CD4-positive, alpha-beta T cell treated with Interferon alpha-2 for 1 hour (primary cell): ENCODE measurements around the gene UNC13A.
"Not testable (repeated sequence)": the region's sequence is repeated elsewhere in the genome, so short reads cannot be mapped to it uniquely, and the experiment has no call there.

ENCODE experiments used
- DNase-seq, 2 donors: peaks; one replicate each; pipeline ENCODE4 v3.0.0-alpha.2; 2020 to 2022

Gene UNC13A

GRCh38 chr19:17601683-17602082 is 86.5 kb downstream of the UNC13A start:
- no peak for DNase-seq

DNA sequence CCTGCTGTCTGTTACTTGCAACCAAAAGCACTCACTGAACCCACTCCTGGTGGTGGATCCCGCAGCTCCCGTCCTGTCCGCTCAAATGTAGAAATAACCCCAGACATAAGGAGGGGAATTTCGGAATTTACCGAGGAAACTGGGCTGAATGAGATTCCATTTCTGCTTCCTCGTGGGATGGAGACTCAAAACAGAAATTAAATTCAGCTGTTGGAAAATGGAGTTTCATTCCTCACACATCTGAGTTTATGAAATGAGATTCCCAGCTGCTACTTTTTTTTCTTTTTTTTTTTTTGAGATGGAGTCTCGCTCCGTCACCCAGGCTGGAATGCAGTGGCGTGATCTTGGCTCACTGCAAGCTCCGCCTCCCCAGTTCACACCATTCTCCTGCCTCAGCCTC is 88.4 kb downstream of the UNC13A start:
- no peak for DNase-seq

GRCh38 chr19:17598953-17599352 is 89.2 kb downstream of the UNC13A start:
- no peak for DNase-seq

- DNase-seq = not testable (repeated sequence)
Measured at GRCh38 chr19:17598063-17598462, 90.1 kb downstream of the UNC13A start.

DNA sequence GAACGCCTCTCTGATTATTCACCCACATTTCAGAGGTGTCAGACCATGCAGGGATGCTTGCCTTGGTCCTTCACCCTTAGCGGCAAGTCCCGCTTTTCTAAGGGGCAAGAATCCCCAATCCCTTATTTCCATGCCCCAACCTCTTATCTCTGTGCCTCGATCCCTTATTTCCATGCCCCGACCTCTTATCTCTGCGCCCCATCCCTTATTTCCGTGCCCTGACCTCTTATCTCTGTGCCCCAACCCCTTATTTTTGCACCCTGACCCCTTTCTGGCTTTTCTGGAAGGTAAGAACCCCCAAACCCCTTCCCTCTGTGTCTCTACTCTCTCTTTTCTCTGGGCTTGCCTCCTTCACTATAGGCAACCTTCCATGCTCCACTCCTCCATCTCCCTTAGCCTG is 93.9 kb downstream of the UNC13A start:
- DNase-seq = not testable (repeated sequence)

GRCh38 chr19:17590866-17591265 is 97.3 kb downstream of the UNC13A start:
- DNase-seq = no peak

DNA sequence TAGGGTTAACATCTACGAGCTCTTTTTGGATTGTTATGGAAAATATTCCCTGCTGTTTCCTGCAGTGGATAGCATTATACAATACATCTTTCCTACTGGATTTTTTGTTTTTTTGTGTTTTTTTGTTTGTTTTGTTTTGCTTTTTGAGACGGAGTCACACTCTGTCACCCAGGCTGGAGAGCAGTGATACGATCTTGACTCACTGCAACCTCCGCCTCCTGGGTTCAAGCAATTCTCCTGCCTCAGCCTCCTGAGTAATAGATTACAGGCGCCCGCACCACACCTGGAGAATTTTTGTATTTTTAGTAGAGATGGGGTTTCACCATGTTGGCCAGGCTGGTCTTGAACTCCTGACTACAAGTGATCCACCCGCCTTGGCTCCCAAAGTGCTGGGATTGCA is 102.8 kb downstream of the UNC13A start:
- not testable (repeated sequence) for DNase-seq

DNA sequence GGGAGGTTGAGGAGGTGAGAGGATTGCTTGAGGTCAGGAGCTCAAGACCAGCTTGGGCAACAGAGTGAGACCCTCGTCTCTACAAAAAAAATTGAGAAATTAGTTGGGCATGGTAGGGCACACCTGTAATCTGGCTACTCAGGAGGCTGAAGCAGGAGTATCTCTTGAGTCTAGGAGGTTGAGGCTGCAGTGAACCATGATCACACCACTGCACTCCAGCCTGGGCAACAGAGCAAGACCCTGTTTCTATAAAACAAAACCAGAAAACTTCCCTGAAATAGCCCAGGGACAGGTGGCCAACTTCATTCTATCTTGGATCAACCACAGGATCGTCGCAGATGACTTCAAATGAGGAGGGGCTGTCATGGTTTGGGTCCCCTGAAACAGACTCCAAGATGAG is 104.0 kb downstream of the UNC13A start:
- no peak for DNase-seq

DNA sequence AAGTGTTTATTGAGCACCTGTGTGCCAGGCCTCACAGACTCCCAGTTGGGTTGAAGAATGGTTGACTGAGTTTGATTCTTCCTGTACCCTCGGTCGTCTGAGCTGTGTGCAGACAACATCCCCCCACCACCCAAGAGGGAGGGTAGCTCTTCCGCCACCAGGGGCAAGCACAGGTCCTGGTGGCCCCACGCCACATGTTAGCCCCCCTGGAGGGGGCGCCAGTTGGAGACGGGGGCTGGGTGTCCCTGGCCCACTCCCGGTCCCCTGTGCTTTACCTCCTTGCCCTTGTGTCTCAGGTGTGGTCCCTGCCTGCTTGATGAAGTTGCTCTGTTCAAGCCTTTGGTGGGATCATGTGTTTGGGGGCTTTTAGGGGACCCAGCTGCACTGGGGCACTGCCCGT is 105.5 kb downstream of the UNC13A start:
- DNase-seq = no peak

GRCh38 chr19:17581211-17581874 is 106.8 kb downstream of the UNC13A start:
- DNase-seq = no peak

- DNase-seq = no peak
Measured at GRCh38 chr19:17580470-17581144, 107.5 kb downstream of the UNC13A start.

- peak; percentile 20 to 37 for DNase-seq
Measured at GRCh38 chr19:17579661-17580244, 108.4 kb downstream of the UNC13A start.

GRCh38 chr19:17577457-17578097 is 110.6 kb downstream of the UNC13A start:
- DNase-seq = no peak

DNA sequence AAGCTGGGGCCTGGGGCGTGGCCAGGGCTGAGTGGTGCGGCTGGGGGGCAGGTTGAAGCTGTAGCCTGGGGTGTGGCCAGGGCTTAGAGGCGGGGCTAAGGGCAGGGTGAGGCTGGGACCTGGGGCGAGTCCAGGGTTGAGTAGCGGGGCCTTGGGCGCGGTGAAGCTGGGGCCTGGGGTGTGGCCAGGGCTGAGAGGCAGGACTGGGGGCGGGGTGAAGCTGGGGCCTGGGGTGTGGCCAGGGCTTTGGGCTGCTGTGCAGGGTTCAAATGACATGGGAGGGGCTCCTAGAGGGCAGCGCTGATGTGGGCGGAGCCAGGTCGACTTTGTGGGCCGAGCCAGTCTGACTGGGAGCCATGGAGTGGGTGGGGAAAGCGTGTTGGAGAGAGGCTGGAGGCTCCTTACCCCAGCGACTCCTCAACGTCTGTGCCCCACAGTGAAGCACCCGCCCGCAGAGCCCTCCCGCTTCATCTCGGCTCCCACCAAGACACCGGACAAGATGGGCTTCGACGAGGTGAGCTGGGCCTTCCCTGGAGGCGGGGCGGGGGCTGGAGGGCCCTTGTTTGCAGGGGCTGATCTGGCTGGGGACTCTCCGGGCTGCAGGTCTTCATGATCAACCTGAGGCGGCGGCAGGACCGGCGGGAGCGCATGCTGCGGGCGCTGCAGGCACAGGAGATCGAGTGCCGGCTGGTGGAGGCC is 111.2 kb downstream of the UNC13A start:
- DNase-seq = peak in 1 of 2 donors; percentile 11

- DNase-seq = no peak
Measured at GRCh38 chr19:17575871-17576757, 112.0 kb downstream of the UNC13A start.

DNA sequence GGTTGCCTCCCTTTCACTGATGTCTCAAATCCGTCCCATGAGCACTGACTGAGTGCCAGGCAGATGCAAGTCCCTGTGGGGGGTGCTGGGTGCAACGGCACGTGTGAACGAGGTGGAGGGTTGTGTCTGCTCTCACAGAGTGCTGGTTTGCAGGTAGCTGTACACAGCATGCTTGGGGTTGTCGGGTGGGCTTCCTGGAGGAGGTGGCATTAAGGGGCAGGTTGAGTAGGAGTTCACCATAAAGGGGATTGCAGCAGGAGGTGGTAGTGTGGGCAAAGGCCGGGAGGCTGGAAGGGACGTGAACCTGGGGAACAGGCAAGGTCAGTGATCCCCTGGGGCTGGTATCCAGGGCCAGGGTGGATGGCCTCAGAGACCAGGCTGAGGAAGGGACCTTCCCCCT is 115.5 kb downstream of the UNC13A start:
- DNase-seq = no peak

GRCh38 chr19:17570791-17571190 is 117.4 kb downstream of the UNC13A start:
- no peak for DNase-seq

GRCh38 chr19:17570291-17570690 is 117.9 kb downstream of the UNC13A start:
- DNase-seq = not testable (repeated sequence)

DNA sequence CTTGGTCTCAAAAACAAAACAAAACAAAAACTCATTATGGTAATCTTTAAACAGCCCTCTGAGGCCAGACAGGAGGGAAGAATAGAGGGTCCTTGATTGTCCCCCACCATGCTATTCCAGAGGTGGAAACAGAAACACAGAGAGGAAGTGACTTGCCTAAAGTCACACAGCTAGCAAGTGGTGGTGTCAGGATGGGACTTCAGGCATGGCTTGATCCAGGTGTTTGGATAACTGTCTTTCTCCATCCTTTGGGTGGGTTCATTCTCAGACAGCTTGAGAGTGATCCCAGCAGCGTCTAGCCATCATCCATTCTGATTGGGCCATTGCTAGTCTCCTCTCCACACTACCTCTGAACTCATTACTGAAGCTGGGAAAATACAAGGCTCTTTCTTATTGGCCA is 120.2 kb downstream of the UNC13A start:
- DNase-seq = no peak

DNA sequence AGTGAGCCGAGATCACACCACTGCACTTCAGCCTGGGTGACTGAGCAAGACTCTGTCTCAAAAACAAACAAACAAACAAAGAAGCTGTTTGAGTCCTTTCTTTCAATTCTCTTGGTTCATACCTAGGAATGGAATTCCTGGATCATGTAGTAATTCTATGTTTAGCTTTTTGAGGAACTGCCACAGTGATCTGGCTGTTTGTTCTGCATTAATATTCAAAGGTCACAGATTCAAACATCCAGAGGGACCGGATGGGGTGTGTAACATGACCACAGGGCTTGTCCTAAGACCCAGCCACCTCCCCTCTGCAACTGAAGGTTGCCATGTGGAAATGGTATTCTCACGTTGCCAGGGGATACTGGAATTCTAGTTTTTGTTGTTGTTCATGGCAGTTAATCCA is 122.5 kb downstream of the UNC13A start:
- DNase-seq = no peak

DNA sequence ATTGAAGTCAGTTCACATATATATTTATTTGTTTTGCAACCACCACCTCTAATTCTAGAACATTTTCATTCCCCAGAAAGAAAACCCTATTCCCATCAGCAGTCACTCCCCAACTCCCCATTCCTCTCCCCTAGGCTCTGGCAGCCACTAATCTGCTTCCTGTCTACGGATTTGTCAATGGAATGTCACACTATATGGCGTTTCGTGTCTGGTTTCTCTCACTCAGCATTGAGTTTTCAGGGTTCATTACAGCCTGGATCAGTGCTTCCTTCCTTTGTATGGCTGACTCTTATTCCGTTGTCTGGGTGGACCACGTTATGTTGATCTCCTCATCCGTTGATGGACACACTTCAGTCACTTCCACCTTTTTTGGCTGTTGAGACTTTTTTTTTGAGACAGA is 123.4 kb downstream of the UNC13A start:
- DNase-seq = no peak

- DNase-seq = no peak
Measured at GRCh38 chr19:17562561-17562960, 125.6 kb downstream of the UNC13A start.
